SK-N-MC (cell line): ENCODE data around the gene CDH12.

Experiments used
- DNase-seq: peaks from one replicate; pipeline ENCODE4 v3.0.0-alpha.2; 2011; ENCODE audit warnings: low read depth, low spot score
- H3K27ac ChIP-seq: fragments of 200-600 bp; sonication (generic); 2 replicates; pipeline ENCODE4 v1.5.1; 2016; ENCODE audit warnings: mixed run types
- H3K36me3 ChIP-seq: fragments of 200-600 bp; sonication (generic); 2 replicates; pipeline ENCODE4 v1.6.1; 2017; ENCODE audit warnings: antibody characterized with exemption, low read length, mixed read lengths; ENCODE audit not compliant: insufficient read depth
- H3K4me3 ChIP-seq: fragments of 200-600 bp; sonication (generic); 2 replicates; pipeline ENCODE4 v1.5.1; 2016
- H3K9ac ChIP-seq: fragments of 200-600 bp; sonication (generic); 2 replicates; pipeline ENCODE4 v1.8.0; 2017; ENCODE audit warnings: mixed run types, mixed read lengths; ENCODE audit not compliant: insufficient read length
- H3K9me3 ChIP-seq: fragments of 200-600 bp; sonication (generic); 2 replicates; pipeline ENCODE4 v1.6.1; 2017; ENCODE audit warnings: low read depth, mild to moderate bottlenecking, antibody characterized with exemption, low read length, moderate library complexity, mixed read lengths
- EZH2 ChIP-seq: fragments of 200-600 bp; sonication (generic); IDR thresholded peaks from one replicate; pipeline ENCODE4 v1.6.1; 2017; ENCODE audit warnings: antibody characterized with exemption
- FOXP2 ChIP-seq: optimal IDR thresholded peaks from 2 replicates; pipeline ENCODE3; 2011; ENCODE audit warnings: mild to moderate bottlenecking, moderate library complexity; ENCODE audit not compliant: insufficient read depth; ENCODE audit errors: extremely low read length, control extremely low read depth
- POLR2AphosphoS5 ChIP-seq: IDR thresholded peaks from 2 replicates; pipeline ENCODE4 v1.6.1; 2012; ENCODE audit warnings: mild to moderate bottlenecking, low read depth, low read length, borderline replicate concordance

The CDH12 gene

GRCh38 chr5:22708770-22709328, 144.3 kb downstream of the CDH12 start:
- H3K9ac ChIP-seq, result no peak overlapping the region
- TF ChIP-seq FOXP2, result no peak
- no peak for TF ChIP-seq POLR2AphosphoS5
- TF ChIP-seq EZH2, result no peak
- no peaks in the 10 kb centered on the region for H3K36me3 ChIP-seq
- H3K9me3 ChIP-seq, result no peaks in the 10 kb centered on the region
- H3K4me3 ChIP-seq, result no peak overlapping the region
- no peak overlapping the region for H3K27ac ChIP-seq
- DNase-seq, result no peak

- TF ChIP-seq FOXP2 (no peak), POLR2AphosphoS5 (no peak), EZH2 (no peak)
- DNase-seq, result no peak
- Histone ChIP-seq H3K9me3 (no peaks in the 10 kb centered on the region), H3K4me3 (no peak overlapping the region), H3K27ac (no peak overlapping the region), H3K9ac (no peak overlapping the region), H3K36me3 (no peaks in the 10 kb centered on the region)
Measured at GRCh38 chr5:22706901-22707300, 146.2 kb downstream of the CDH12 start.

DNA sequence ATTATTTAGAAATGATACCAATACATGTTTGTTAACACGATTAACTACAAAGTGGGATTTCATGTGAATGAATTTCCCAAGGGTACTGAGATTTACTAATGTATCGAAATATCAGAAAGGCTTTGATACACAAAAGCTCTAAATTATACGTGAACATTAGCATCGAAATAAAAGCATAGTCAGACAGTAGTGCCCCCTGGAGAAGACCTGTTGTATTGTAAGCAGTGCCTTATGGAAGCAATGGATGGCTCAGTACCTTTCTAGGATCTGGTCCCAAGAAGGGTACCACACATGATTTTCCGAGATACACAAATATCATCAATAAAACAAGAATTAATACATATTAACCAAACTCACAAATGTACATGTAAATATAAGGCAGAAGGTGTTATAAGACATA, 153.8 kb downstream of the CDH12 start:
- TF ChIP-seq EZH2, result no peak
- no peak for TF ChIP-seq FOXP2
- no peak for TF ChIP-seq POLR2AphosphoS5
- no peak for DNase-seq
- Histone ChIP-seq H3K9me3 (no peaks in the 10 kb centered on the region), H3K27ac (no peak overlapping the region), H3K36me3 (no peaks in the 10 kb centered on the region), H3K9ac (no peak overlapping the region), H3K4me3 (no peak overlapping the region)

DNA sequence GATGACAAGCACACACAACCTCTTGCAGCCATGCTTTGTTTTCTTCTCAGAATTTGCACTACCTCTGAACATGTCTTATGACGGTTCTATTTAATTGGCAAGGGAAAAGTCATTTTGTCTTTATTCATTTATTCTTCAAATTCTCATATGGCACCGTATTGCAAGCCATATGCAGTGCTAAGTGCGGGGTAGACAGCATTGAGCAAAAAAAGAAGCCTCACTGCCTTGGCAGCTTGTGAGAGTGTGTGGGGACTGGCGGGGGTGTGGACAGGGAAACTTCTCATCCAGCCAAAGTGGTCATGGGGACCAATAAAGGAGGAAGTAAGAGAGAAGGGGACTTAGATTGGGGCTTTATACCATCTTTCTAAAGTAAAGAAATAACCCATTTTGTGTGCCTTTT, 160.0 kb downstream of the CDH12 start:
- no peaks in the 10 kb centered on the region for H3K9me3 ChIP-seq
- H3K27ac ChIP-seq, result no peak overlapping the region
- no peak overlapping the region for H3K9ac ChIP-seq
- H3K4me3 ChIP-seq, result no peak overlapping the region
- no peak for DNase-seq
- no peaks in the 10 kb centered on the region for H3K36me3 ChIP-seq
- TF ChIP-seq FOXP2 (no peak), POLR2AphosphoS5 (no peak), EZH2 (no peak)

- Histone ChIP-seq H3K4me3 (peak overlapping the region; percentile 47), H3K9me3 (no peaks in the 10 kb centered on the region)
- DNase-seq, result peak; percentile 45
Measured at GRCh38 chr5:22683050-22683449, 170.1 kb downstream of the CDH12 start.

DNA sequence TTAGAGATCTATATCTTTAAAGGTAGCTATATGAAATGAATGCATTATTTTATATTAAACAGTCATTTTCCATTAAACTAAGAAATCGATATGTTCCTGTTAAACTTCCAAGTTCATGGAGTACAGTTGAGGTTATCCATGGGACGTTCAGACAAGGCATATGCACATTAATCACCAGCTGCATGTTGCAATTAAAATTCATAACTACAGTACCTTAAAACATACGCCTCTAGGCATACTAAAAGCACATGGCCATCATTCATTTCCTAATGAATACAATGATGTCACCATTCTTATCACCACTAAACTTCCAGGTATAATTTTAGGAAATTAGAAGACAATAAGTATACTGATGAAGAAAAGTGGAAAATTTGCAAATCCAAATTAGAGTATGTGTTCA, 174.3 kb downstream of the CDH12 start:
- Histone ChIP-seq H3K4me3 (no peak overlapping the region), H3K9ac (no peak overlapping the region), H3K36me3 (no peaks in the 10 kb centered on the region), H3K9me3 (no peaks in the 10 kb centered on the region), H3K27ac (no peak overlapping the region)
- DNase-seq, result no peak
- TF ChIP-seq FOXP2, result no peak
- TF ChIP-seq EZH2, result no peak
- no peak for TF ChIP-seq POLR2AphosphoS5

More at GRCh38 chr5:22683050-22683449, 170.1 kb downstream of the CDH12 start:
- Histone ChIP-seq H3K9ac (peak overlapping the region; percentile 40), H3K27ac (peak overlapping the region; percentile 52), H3K36me3 (no peaks in the 10 kb centered on the region)
- TF ChIP-seq FOXP2, result no peak

DNA sequence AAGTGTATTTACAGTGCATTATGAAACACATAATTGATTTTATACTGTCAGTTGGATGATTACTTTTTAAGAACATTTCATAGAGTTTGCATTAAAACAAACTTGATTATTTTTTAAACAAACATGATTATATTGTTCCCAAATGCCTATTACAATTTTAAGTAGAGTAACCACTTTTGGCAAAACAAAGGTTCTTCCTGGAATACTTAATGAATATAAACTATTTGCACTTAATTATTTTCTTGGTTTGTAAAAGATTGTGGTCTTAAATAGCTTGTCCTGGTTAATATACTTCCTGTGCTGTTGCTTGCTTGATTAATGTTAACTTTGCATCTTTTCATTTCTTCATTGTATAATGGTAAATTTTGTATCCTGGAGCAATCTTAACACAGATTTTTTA, 180.0 kb downstream of the CDH12 start:
- TF ChIP-seq EZH2 (no peak), POLR2AphosphoS5 (no peak), FOXP2 (no peak)
- no peak overlapping the region for H3K4me3 ChIP-seq
- DNase-seq, result no peak
- no peaks in the 10 kb centered on the region for H3K36me3 ChIP-seq
- H3K27ac ChIP-seq, result 0 out of 2 replicates have a peak overlapping the region, but pooled peaks have one; percentile 7
- H3K9me3 ChIP-seq, result no peaks in the 10 kb centered on the region
- no peak overlapping the region for H3K9ac ChIP-seq

DNA sequence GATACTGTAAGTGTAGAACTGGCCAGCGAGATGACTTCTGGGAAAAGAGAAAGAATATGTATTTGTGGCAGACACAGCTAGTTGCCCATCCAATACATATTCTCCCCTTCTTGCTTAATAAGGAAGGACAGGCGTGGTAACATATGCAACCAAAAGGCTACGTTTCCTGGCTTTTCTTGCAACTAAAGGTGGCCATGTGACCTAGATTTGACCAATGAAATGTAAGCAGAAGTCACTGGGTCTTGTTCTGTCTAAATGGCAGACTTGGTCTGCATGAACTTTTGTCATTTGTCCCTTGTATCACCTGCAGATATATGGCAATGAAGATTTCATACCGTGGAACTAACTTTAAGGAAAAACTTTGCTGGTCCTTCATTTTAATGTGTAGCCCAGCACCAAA, 183.8 kb downstream of the CDH12 start:
- DNase-seq, result no peak

DNA sequence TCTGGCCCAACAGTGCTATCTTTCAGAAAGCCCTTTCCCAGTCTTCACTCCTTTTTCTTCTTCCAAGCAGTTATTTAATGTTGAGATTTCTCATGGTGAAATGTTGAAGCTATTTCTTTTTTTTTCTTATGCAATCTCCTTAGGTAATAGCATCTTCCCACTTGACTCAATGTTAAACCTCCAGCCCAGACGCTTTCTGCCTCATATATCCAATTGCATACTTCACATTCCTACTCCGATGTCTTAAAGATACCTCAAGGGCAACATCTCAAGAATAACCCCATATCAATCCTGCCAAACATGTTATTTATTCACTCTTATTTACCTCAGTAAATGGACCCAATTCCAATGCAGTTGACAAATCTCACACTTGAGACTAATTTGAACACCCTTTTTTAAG, 187.3 kb downstream of the CDH12 start:
- no peaks in the 10 kb centered on the region for H3K9me3 ChIP-seq
- H3K9ac ChIP-seq, result no peak overlapping the region
- no peaks in the 10 kb centered on the region for H3K36me3 ChIP-seq
- TF ChIP-seq FOXP2 (no peak), EZH2 (no peak), POLR2AphosphoS5 (no peak)
- no peak overlapping the region for H3K27ac ChIP-seq
- DNase-seq, result no peak
- no peak overlapping the region for H3K4me3 ChIP-seq

More for the DNA sequence above, 183.8 kb downstream of the CDH12 start:
- Histone ChIP-seq H3K27ac (no peak overlapping the region), H3K9me3 (no peaks in the 10 kb centered on the region), H3K36me3 (no peaks in the 10 kb centered on the region), H3K4me3 (no peak overlapping the region), H3K9ac (no peak overlapping the region)
- no peak for TF ChIP-seq FOXP2
- no peak for TF ChIP-seq EZH2
- no peak for TF ChIP-seq POLR2AphosphoS5
